Breast epithelium (tissue), 3 donors: ENCODE measurements around the gene RSPRY1.

Source experiments
- CTCF ChIP-seq, 3 donors: fragments of 450-650 bp; IDR thresholded peaks; one replicate each; pipeline ENCODE4 v1.5.1; 2016 to 2017; ENCODE audit warnings: antibody characterized with exemption in 3 of 3, mild to moderate bottlenecking in 3 of 3, moderate library complexity in 3 of 3
- POLR2A ChIP-seq: fragments of 450-650 bp; IDR thresholded peaks from one replicate; pipeline ENCODE4 v1.6.1; 2016; ENCODE audit warnings: antibody characterized with exemption, mild to moderate bottlenecking, moderate library complexity
- POLR2AphosphoS5 ChIP-seq, 3 donors: sonication (generic); formaldehyde crosslinking; IDR thresholded peaks; one replicate each; pipeline ENCODE4 v1.6.1; 2017; ENCODE audit warnings: antibody characterized with exemption in 3 of 3

- TF ChIP-seq CTCF (IDR thresholded peaks at IDR 0.05) (no peak), POLR2AphosphoS5 (IDR thresholded peaks at IDR 0.05) (no peak), POLR2A (no peak)
These were observed 19.2 kb upstream of the RSPRY1 start for GRCh38 chr16:57166951-57167350.
